GM10266 (cell line): Measurements from ENCODE around the gene RAB40C.

Experiments
- DNase-seq: peaks from one replicate; pipeline ENCODE4 v3.0.0; 2012; ENCODE audit errors: extremely low spot score
- TF ChIP-seq, protein P1 (sequence below): IDR thresholded peaks from 2 replicates; pipeline ENCODE4 v1.5.1; 2012; ENCODE audit warnings: mild to moderate bottlenecking, low read depth; ENCODE audit not compliant: control insufficient read depth, insufficient read depth; ENCODE audit errors: missing control alignments

The RAB40C gene

GRCh38 chr16:572865-573650 lies 16.8 kb upstream of the RAB40C start:
- TF ChIP-seq, protein P1, sequence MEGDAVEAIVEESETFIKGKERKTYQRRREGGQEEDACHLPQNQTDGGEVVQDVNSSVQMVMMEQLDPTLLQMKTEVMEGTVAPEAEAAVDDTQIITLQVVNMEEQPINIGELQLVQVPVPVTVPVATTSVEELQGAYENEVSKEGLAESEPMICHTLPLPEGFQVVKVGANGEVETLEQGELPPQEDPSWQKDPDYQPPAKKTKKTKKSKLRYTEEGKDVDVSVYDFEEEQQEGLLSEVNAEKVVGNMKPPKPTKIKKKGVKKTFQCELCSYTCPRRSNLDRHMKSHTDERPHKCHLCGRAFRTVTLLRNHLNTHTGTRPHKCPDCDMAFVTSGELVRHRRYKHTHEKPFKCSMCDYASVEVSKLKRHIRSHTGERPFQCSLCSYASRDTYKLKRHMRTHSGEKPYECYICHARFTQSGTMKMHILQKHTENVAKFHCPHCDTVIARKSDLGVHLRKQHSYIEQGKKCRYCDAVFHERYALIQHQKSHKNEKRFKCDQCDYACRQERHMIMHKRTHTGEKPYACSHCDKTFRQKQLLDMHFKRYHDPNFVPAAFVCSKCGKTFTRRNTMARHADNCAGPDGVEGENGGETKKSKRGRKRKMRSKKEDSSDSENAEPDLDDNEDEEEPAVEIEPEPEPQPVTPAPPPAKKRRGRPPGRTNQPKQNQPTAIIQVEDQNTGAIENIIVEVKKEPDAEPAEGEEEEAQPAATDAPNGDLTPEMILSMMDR: no peak

GRCh38 chr16:574021-574760 lies 15.7 kb upstream of the RAB40C start:
- TF ChIP-seq, protein P1: no peak
- DNase-seq: no peak

More at GRCh38 chr16:572865-573650, 16.8 kb upstream of the RAB40C start:
- no peak for DNase-seq

DNA sequence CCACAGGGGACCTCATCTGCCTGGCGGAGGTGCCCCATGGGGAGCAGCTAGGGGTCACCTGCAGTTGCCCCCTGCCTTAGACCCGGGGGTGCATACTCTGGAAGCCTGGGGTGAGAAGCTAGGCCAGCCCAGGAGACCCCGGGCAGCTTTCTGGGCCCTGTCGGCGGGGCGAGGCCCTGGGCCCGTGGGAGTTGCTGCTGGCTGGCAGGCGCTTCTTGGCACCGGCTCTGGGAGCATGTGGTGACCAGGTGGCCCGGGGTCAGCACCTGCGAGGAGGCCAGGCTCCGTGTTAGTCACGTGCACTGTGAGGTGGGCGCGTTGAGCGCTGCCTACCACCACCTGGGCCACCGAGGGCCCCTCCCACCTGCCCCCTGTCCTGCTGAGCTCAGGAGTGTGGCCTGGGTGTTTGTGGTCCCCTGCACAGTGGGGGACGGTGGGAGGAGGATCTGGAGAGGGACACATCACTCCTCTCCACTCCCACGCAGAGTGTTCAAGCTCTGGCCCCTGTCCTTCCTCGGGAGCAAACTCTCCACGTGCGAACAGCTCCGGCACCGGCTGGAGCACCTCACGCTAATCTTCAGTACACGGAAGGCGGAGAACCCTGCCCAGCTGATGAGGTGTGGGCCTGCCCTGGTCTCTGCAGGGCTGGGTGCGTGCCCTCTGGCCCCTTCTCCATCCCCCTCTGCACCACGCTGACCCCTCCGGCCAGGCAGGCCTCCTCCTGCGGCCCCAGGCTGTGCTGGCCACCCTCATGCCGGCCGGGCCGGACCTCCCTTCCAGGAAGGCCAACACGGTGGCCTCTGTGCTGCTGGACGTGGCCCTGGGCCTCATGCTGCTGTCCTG lies 14.3 kb upstream of the RAB40C start:
- TF ChIP-seq, protein P1: no peak
- no peak for DNase-seq

DNA sequence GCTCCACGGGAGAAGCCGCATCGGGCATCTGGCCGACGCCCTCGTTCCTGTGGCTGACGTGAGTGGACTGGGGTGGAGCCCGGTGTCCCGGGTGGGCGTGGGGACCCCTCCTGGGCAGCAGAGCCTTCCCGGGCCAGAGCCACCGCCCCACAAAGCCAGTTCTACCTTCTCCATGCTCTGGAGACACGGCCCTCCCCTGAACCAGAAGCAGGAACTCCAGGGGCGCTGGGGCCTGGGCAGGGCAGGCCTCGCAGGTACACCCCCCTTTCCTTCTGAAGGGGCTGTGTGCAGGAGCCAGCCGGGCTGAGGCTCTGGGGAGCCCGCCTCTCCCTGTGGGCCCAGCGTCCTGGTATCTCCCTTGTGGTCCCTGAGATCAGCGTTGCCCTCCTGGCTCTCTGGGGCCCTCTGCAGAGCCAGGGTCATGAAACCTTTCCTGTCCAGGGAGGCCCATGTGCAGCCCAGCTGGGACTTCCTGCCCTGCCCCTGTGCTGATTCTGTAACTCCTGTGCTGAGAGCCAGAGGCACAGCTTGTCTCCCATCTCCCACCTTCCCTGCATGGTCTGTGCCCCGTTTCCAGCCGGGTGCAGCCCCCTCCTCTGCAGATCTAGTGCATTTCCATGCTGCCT lies 13.6 kb upstream of the RAB40C start:
- no peak for DNase-seq
- TF ChIP-seq, protein P1: no peak

GRCh38 chr16:576823-577201 lies 13.1 kb upstream of the RAB40C start:
- TF ChIP-seq, protein P1: peak; percentile 6
- no peak for DNase-seq

- DNase-seq: no peak
- TF ChIP-seq, protein P1: no peak
Observed at GRCh38 chr16:577796-578195, 12.1 kb upstream of the RAB40C start.
